Rectal smooth muscle tissue (tissue), 1 donor: Measurements from ENCODE around the gene ADAM17.

Experiments
- H3K27ac ChIP-seq: one replicate; pipeline ENCODE4 v1.7.0; 2013; ENCODE audit warnings: low read depth, low read length, inconsistent platforms
- H3K27me3 ChIP-seq: one replicate; pipeline ENCODE4 v1.7.0; 2013; ENCODE audit warnings: low read length; ENCODE audit not compliant: control insufficient read depth, insufficient read depth
- H3K36me3 ChIP-seq: one replicate; pipeline ENCODE4 v1.7.0; 2013; ENCODE audit warnings: low read length; ENCODE audit not compliant: control insufficient read depth, insufficient read depth
- H3K4me1 ChIP-seq: one replicate; pipeline ENCODE4 v1.7.0; 2013; ENCODE audit warnings: low read length; ENCODE audit not compliant: control insufficient read depth, insufficient read depth
- H3K4me3 ChIP-seq: one replicate; pipeline ENCODE4 v1.7.0; 2013; ENCODE audit warnings: low read length
- H3K9ac ChIP-seq: one replicate; pipeline ENCODE4 v1.7.0; 2013; ENCODE audit warnings: low read length

The ADAM17 gene

DNA sequence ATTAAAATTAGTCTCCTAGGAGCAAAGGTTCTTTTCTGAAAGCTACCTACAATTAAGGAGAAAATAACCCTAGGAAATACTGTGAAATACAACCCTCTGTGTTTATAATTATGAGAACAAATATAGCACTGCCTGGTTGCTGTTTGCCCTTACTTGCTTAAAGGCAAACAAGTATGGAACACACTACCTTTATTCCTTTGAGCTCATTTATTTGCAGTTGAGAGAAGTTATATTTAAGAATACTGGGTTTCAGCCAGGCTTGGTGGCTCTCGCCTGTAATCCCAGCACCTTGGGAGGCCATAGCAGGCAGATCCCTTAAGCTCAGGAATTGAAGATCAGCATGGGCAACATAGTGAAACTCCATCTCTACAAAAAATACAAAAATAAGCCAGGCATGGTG lies 104.4 kb downstream of the ADAM17 start:
- no peaks in the 10 kb centered on the region for H3K27me3 ChIP-seq
- no peaks in the 10 kb centered on the region for H3K4me1 ChIP-seq
- H3K27ac ChIP-seq = no peak overlapping the region
- H3K36me3 ChIP-seq = peaks cover 7% of the 10 kb centered on the region
- H3K4me3 ChIP-seq = no peak overlapping the region
- no peak overlapping the region for H3K9ac ChIP-seq

DNA sequence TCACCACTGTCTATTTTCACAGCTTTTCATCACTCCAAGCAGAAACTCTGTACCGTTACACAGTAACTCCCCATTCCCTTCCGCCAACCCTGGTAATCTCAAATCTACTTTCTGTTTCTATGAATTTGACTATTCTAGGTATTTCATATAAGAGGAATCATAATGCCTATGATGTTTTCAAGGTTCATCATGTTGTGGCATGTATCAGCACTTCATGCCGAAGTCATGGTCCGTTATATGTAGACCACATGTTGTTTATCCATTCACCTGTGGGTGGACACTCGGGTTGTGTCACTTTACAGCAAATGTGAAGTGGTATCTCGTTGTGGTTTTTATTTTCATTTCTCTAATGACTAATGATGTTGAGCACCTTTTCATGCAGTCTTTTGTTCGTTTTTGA lies 110.5 kb downstream of the ADAM17 start:
- Histone ChIP-seq H3K4me3 (no peak overlapping the region), H3K27me3 (no peaks in the 10 kb centered on the region), H3K36me3 (peaks cover 16% of the 10 kb centered on the region), H3K9ac (no peak overlapping the region), H3K4me1 (no peaks in the 10 kb centered on the region), H3K27ac (no peak overlapping the region)

DNA sequence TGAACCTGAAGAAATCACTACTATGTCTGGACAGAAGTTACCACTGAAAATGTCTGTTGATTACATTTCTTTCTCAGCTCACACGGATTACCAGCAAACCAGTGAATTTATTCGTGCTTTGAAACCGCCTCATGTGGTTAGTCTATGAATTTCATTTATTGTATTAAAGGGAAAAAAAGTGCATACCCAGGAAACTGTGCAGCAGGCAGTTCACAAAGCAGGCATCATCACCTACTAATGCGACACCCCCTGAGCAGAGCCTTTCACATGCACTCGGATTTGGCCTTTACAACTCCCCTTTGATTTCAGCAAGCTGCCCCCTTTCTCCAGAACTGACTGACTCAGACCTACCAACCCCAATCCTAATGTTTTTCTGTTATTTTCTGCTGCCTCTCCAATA lies 112.1 kb downstream of the ADAM17 start:
- peaks cover 16% of the 10 kb centered on the region for H3K36me3 ChIP-seq
- H3K27ac ChIP-seq = no peak overlapping the region
- H3K27me3 ChIP-seq = no peaks in the 10 kb centered on the region
- H3K4me3 ChIP-seq = no peak overlapping the region
- H3K4me1 ChIP-seq = no peaks in the 10 kb centered on the region
- H3K9ac ChIP-seq = no peak overlapping the region

DNA sequence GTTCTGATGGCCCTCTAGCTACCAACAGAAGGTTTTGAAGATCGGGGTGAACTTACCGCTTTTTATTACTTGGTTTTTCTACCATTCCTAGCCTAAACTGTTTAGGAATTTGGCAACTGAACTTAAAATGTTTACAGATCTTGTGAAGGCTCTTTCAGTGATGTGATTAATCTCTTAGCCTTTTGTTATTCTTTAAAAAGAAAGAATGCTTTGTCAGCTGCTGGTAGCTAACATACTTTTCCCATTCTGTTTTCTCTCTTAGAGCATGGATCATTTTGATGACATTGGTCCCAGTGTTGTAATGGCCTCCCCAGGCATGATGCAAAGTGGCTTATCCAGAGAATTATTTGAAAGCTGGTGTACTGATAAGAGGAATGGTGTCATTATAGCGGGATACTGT lies 114.1 kb downstream of the ADAM17 start:
- H3K27ac ChIP-seq = no peak overlapping the region
- H3K4me3 ChIP-seq = no peak overlapping the region
- H3K27me3 ChIP-seq = no peaks in the 10 kb centered on the region
- H3K36me3 ChIP-seq = peaks cover 20% of the 10 kb centered on the region
- H3K9ac ChIP-seq = no peak overlapping the region
- H3K4me1 ChIP-seq = no peaks in the 10 kb centered on the region

DNA sequence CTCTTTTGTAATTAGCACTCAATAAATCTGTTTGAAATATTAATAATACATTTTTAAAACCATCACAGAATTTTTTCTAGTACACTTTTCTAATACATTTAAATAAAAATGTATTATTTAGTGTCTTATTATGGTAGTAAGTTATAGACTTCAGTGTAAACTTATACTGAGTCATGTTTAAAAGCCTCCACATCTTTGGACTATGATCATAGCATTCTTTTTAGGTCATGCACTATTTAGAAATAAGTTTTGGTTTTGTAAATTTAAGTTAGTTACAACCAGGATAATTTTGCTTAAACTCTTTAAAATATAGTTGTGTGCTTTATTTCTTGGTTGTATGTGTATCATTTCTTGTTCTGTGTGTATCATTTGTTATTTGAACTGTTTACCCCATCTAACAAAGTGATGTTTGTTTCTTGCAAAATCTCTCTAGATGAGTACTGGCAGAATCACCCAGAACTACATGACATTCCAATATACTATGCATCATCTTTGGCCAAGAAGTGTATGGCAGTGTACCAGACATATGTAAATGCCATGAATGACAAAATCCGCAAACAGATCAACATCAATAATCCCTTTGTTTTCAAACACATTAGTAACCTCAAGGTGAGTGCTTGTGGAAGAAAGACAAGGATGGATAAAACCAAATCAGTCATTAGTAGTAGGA lies 115.4 kb downstream of the ADAM17 start:
- no peak overlapping the region for H3K27ac ChIP-seq
- H3K27me3 ChIP-seq = no peaks in the 10 kb centered on the region
- no peak overlapping the region for H3K9ac ChIP-seq
- H3K4me1 ChIP-seq = no peaks in the 10 kb centered on the region
- peaks cover 12% of the 10 kb centered on the region for H3K36me3 ChIP-seq
- H3K4me3 ChIP-seq = no peak overlapping the region

DNA sequence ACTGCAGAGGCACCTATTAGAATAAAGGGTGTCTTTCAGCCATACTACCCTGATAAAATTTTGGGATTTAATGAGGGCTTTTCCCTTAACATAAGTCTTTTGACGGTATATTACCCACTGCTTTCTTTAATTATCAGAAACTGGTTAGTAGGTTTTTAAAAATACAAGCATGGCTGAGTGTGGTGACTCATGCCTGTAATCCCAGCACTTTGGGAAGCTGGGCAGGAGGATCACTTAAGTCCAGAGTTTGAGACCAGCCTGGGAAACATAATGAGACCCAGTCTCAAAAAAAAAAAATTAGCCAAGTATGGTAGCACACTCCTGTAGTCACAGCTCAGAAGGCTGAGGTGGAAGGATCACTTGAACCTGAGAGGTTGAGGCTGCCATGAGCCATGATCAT lies 116.1 kb downstream of the ADAM17 start:
- Histone ChIP-seq H3K4me1 (no peaks in the 10 kb centered on the region), H3K27me3 (no peaks in the 10 kb centered on the region), H3K4me3 (no peak overlapping the region), H3K36me3 (peaks cover 13% of the 10 kb centered on the region), H3K27ac (no peak overlapping the region), H3K9ac (no peak overlapping the region)
